Bronchial smooth muscle cell (primary cell): Measurements from ENCODE around the gene KRTAP4-2. TPM values are rescaled to one million over a fixed set of nuclear protein-coding genes. Genes with fewer than 3 reads are reported as not detected.

ENCODE experiments used
- total RNA-seq: library from RNA; depleted of rRNA; stranded (reverse); fragments of >200 nt; gene quantifications from 2 replicates; pipeline ENCODE4 v1.2.1, GENCODE V29; 2014

KRTAP4-2 gene
- not detected in 2 replicates for total RNA-seq

GRCh38 chr17:41177727-41178271 lies at the start of gene KRTAP4-2:
KRTAP4-2 (minus strand) TSS chr17:41178221; CDS start chr17:41178164, 57 bp downstream.

GRCh38 chr17:41226598-41227095 lies 48.6 kb upstream of the KRTAP4-2 start, which contains the start of gene KRTAP9-2:
KRTAP9-2 (plus strand) TSS chr17:41226648; CDS start chr17:41226655, 7 bp downstream.

DNA sequence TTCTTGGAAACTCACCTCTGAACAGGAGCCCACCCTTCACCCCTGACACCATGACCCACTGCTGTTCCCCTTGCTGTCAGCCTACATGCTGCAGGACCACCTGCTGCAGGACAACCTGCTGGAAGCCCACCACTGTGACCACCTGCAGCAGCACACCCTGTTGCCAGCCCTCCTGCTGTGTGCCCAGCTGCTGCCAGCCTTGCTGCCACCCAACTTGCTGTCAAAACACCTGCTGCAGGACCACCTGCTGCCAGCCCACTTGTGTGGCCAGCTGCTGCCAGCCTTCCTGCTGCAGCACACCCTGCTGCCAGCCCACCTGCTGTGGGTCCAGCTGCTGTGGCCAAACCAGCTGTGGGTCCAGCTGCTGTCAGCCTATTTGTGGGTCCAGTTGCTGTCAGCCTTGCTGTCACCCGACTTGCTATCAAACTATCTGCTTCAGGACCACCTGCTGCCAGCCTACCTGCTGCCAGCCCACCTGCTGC lies 11.9 kb upstream of the KRTAP4-2 start, which contains the start of gene KRTAP9-1:
TSS of gene KRTAP9-1 (plus strand) at position 51 of the 482 bp plus-strand sequence. CDS start at position 51, 0 bp downstream.

GRCh38 chr17:41184480-41184961 lies 6.5 kb upstream of the KRTAP4-2 start, which contains the start of gene KRTAP4-1:
KRTAP4-1 (minus strand) TSS chr17:41184911; CDS start chr17:41184854, 57 bp downstream.

DNA sequence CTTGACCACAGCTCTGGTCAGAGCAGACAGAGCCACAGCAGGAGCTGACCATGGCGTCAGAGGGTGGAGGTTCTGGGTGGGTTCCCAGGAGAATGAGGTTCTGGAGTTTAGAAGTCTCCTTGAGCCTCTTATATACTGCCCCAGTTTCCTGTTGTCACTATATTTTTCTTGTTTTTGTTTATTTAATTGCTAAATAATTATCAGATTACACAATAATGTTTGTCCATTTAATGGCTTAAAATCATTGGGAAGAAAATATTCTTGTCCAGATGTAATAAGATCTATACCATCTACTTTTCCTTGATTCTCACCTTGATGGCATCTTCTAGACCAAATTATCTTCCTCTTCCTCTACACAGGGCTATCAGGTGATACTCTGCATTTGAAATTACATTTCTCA lies 9.9 kb downstream of the KRTAP4-2 start, which contains the start of gene KRTAP4-3:
TSS of gene KRTAP4-3 (minus strand) at position 101 of the 400 bp plus-strand sequence. CDS start at position 52, 49 bp downstream.

DNA sequence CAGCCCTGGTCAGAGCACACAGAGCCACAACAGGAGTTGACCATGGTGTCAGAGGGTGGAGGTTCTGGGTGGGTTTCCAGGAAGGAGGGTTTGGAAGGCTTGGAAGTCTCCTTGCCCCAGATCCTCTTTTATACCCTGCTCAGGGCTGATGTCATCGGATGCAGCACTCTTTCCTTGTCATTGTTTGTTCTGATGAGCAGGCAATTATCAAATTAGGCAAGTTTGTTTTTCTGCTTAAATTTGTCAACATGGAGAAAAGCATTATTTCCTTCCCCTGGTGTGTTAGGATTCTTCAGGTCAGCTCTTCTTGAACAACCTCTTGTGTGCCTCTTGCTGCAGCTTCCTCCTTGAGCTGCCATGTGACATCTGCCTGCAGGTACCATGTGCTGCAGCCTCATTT lies 17.4 kb downstream of the KRTAP4-2 start, which contains the start of gene KRTAP4-4:
TSS of gene KRTAP4-4 (minus strand) at position 101 of the 400 bp plus-strand sequence. CDS start at position 44, 57 bp downstream.

GRCh38 chr17:41149652-41149985 lies 28.4 kb downstream of the KRTAP4-2 start, which contains the start of gene KRTAP4-5:
KRTAP4-5 (minus strand) TSS chr17:41149825; CDS start chr17:41149767, 58 bp downstream.

DNA sequence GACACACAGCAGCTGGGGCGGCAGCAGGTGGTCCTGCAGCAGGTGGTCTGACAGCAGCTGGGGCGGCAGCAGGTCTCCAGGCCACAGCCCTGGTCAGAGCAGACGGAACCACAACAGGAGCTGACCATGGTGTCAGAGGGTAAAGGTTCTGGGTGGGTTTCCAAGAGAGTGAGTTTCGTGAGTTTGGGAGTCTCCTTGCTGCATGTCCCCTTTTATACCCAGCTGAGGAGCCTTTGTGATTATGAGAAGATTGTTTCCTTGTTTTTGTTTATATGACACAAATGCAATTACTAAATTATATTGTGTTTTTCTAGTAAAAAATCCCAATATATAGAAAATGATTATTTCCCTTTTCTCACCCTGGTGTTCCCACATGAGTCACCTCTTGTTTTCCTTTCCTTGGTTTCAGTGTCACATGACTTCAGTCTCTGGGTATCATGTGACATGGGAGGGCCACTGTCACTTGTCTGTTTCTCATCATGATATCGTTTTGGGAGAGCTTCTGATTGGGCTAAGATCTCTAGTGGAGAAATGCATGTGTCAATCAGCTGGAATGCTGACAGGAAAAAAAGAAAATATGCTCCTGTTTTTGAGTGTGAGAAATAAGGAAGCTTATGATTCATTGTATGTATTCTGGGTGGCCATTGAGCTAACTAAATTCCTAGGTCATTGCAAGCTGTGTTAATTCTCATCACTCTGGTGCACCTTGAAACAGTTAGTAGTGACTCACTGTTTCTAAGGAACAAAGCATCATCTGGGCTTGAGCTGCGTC lies 37.5 kb downstream of the KRTAP4-2 start, which contains the start of gene KRTAP4-6:
TSS of gene KRTAP4-6 (minus strand) at position 185 of the 772 bp plus-strand sequence. CDS start at position 128, 57 bp downstream.

Other genes with a start within 250 kb of the KRTAP4-2 start
- 0.16 and 1.1 TPM in 2 replicates for gene KRT23, start 240.6 kb downstream of the KRTAP4-2 start, total RNA-seq
- gene KRT39, start 211.3 kb downstream of the KRTAP4-2 start, total RNA-seq = 0.16 and 0.17 TPM in 2 replicates
- gene KRT40, start 193.9 kb downstream of the KRTAP4-2 start, total RNA-seq = not detected in 2 replicates
- gene KRTAP3-3, start 184.1 kb downstream of the KRTAP4-2 start, total RNA-seq = not detected in 2 replicates
- not detected in 2 replicates for gene KRTAP3-2, start 178.3 kb downstream of the KRTAP4-2 start, total RNA-seq
- gene KRTAP3-1, start 169.1 kb downstream of the KRTAP4-2 start, total RNA-seq = not detected in 2 replicates
- gene KRTAP1-5, start 151.0 kb downstream of the KRTAP4-2 start, total RNA-seq = not detected in 2 replicates
- not detected in 2 replicates for gene KRTAP1-4, start 148.0 kb downstream of the KRTAP4-2 start, total RNA-seq
- gene KRTAP1-3, start 143.3 kb downstream of the KRTAP4-2 start, total RNA-seq = not detected in 2 replicates
- gene KRTAP1-1, start 136.8 kb downstream of the KRTAP4-2 start, total RNA-seq = not detected in 2 replicates
- not detected in 2 replicates for gene KRTAP2-1, start 130.9 kb downstream of the KRTAP4-2 start, total RNA-seq
- not detected in 2 replicates for gene KRTAP2-2, start 123.0 kb downstream of the KRTAP4-2 start, total RNA-seq
- gene KRTAP2-3, start 118.1 kb downstream of the KRTAP4-2 start, total RNA-seq = not detected in 2 replicates
- not detected in 2 replicates for gene KRTAP2-4, start 112.3 kb downstream of the KRTAP4-2 start, total RNA-seq
- gene KRTAP4-7, start 94.1 kb downstream of the KRTAP4-2 start, total RNA-seq = not detected in 2 replicates
- gene KRTAP4-8, start 80.1 kb downstream of the KRTAP4-2 start, total RNA-seq = not detected in 2 replicates
- not detected in 2 replicates for gene KRTAP4-16, start 76.0 kb downstream of the KRTAP4-2 start, total RNA-seq
- not detected in 2 replicates for gene KRTAP4-9, start 72.8 kb downstream of the KRTAP4-2 start, total RNA-seq
- gene KRTAP4-11, start 59.8 kb downstream of the KRTAP4-2 start, total RNA-seq = not detected in 2 replicates
- not detected in 2 replicates for gene KRTAP4-12, start 54.0 kb downstream of the KRTAP4-2 start, total RNA-seq
- gene KRTAP4-6, start 37.7 kb downstream of the KRTAP4-2 start, total RNA-seq = not detected in 2 replicates
- not detected in 2 replicates for gene KRTAP4-5, start 28.4 kb downstream of the KRTAP4-2 start, total RNA-seq
- gene KRTAP4-4, start 17.5 kb downstream of the KRTAP4-2 start, total RNA-seq = not detected in 2 replicates
- gene KRTAP4-3, start 10.0 kb downstream of the KRTAP4-2 start, total RNA-seq = not detected in 2 replicates
- not detected in 2 replicates for gene KRTAP4-1, start 6.7 kb upstream of the KRTAP4-2 start, total RNA-seq
- not detected in 2 replicates for gene KRTAP9-1, start 11.7 kb upstream of the KRTAP4-2 start, total RNA-seq
- not detected in 2 replicates for gene KRTAP9-2, start 48.4 kb upstream of the KRTAP4-2 start, total RNA-seq
- not detected in 2 replicates for gene KRTAP9-3, start 54.2 kb upstream of the KRTAP4-2 start, total RNA-seq
- not detected in 2 replicates for gene KRTAP9-8, start 59.8 kb upstream of the KRTAP4-2 start, total RNA-seq
- not detected in 2 replicates for gene KRTAP9-4, start 71.5 kb upstream of the KRTAP4-2 start, total RNA-seq
- gene KRTAP9-9, start 77.2 kb upstream of the KRTAP4-2 start, total RNA-seq = not detected in 2 replicates
- gene KRTAP9-6, start 87.2 kb upstream of the KRTAP4-2 start, total RNA-seq = not detected in 2 replicates
- not detected in 2 replicates for gene KRTAP9-7, start 97.5 kb upstream of the KRTAP4-2 start, total RNA-seq
- gene KRTAP29-1, start 124.6 kb upstream of the KRTAP4-2 start, total RNA-seq = not detected in 2 replicates
- gene KRTAP16-1, start 131.1 kb upstream of the KRTAP4-2 start, total RNA-seq = not detected in 2 replicates
- gene KRTAP17-1, start 137.5 kb upstream of the KRTAP4-2 start, total RNA-seq = not detected in 2 replicates
- gene KRT33A, start 172.6 kb upstream of the KRTAP4-2 start, total RNA-seq = not detected in 2 replicates
- not detected in 2 replicates for gene KRT33B, start 191.6 kb upstream of the KRTAP4-2 start, total RNA-seq
- gene KRT34, start 204.1 kb upstream of the KRTAP4-2 start, total RNA-seq = not detected in 2 replicates
- not detected in 2 replicates for gene KRT31, start 219.4 kb upstream of the KRTAP4-2 start, total RNA-seq
- gene KRT37, start 246.4 kb upstream of the KRTAP4-2 start, total RNA-seq = not detected in 2 replicates